Left lung (tissue), 10 donors: Measurements from ENCODE around the gene URI1. TPM values are rescaled to one million over a fixed set of nuclear protein-coding genes. Genes with fewer than 3 reads are reported as not detected.

Experiments used
- ATAC-seq: fragments of 200-7000 bp; cut with Tn5 transposase; one replicate; pipeline ENCODE4 v1.9.1; 2020; ENCODE audit warnings: moderate library complexity
- DNase-seq, 4 donors: peaks; one replicate each; pipeline ENCODE4 v3.0.0-alpha.2; 2013 to 2020
- H3K27ac ChIP-seq, 2 donors: fragments of 200-600 bp; sonication (generic) in 1 of 2; one replicate each; pipeline versions ENCODE4 v1.5.0 to v1.8.0; 2020 to 2021
- H3K27me3 ChIP-seq, 2 donors: fragments of 200-600 bp; sonication (generic) in 1 of 2; one replicate each; pipeline versions ENCODE4 v1.5.0 to v1.8.0; 2020 to 2021
- H3K36me3 ChIP-seq, 2 donors: fragments of 200-600 bp; sonication (generic) in 1 of 2; one replicate each; pipeline versions ENCODE4 v1.5.0 to v1.8.0; 2020 to 2021
- H3K4me1 ChIP-seq, 2 donors: fragments of 200-600 bp; one replicate each; pipeline ENCODE4 v1.8.0; 2021
- H3K4me3 ChIP-seq, 2 donors: fragments of 200-600 bp; sonication (generic) in 1 of 2; one replicate each; pipeline versions ENCODE4 v1.5.0 to v1.8.0; 2020 to 2021; ENCODE audit warnings: mild to moderate bottlenecking in 1 of 2
- H3K9me3 ChIP-seq, 2 donors: fragments of 200-600 bp; sonication (generic) in 1 of 2; one replicate each; pipeline versions ENCODE4 v1.5.0 to v1.8.0; 2020 to 2021
- CTCF ChIP-seq, 2 donors: fragments of 200-600 bp; sonication (generic) in 1 of 2; IDR thresholded peaks; one replicate each; pipeline versions ENCODE4 v1.5.0 to v1.8.0; 2021; ENCODE audit warnings: antibody characterized with exemption in 2 of 2
- intact Hi-C, 2 donors: fragments of 100-400 bp; cut with DNase I; formaldehyde crosslinking; loops; one replicate each; pipeline versions ENCODE4 v1.11.2 to v1.14.2; 2022
- polyA plus RNA-seq, 6 donors: library from polyadenylated mRNA; unstranded; fragments of 120-200 nt; gene quantifications; one replicate each; pipeline ENCODE4 v1.2.1, GENCODE V29; 2013; ENCODE audit not compliant: insufficient read length in 6 of 6
- total RNA-seq, 2 donors: library from RNA; stranded (reverse); fragmentation: NEBNext Ultra II Directional; extraction: Animal tissue kit (Norgen Biotek cat#: 25700); gene quantifications; one replicate each; pipeline ENCODE4 v1.2.1, GENCODE V29; 2021
- donor health status: DM: no; HTN: yes; CAD: no.
- donor health status: DM: no; HTN: no; CAD: no.

Gene URI1
- total and polyA plus RNA-seq, 8 donors, result 36.3 to 104 (median 97.2) TPM

GRCh38 chr19:29936409-29936808 is 5.6 kb upstream of the URI1 start:
- ATAC-seq, result no peak
- Histone ChIP-seq H3K4me1 (peaks cover 0 to 3% of the 10 kb centered on the region in 2 donors), H3K27me3 (no peaks in the 10 kb centered on the region), H3K4me3 (no peak overlapping the region), H3K27ac (no peak overlapping the region), H3K36me3 (no peaks in the 10 kb centered on the region), H3K9me3 (peaks cover 0 to 26% of the 10 kb centered on the region in 2 donors)
- no peak for TF ChIP-seq CTCF (IDR thresholded peaks at IDR 0.05)
- no peak for DNase-seq
- intact Hi-C loops, result no loop called here

DNA sequence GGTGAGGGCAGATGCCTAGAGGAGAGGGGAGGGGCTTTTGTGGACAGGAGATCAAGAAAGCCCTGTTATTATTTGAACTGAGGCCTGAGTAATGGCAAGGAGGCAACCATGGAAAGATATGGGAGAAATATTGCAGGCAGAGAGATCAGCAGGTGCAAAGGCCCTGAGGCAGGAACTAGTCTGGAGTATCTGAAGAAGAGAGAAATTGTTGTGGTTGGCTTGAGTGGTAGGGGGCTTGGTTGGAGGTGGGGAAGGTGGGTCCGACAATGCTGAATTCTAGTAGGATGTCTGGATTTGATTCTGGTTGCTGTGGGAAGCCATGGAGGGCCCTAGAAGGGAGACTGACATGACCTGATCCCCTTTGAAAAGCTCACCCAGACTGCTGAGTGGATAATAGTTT is 2.4 kb upstream of the URI1 start:
- no peak for DNase-seq
- Histone ChIP-seq H3K36me3 (no peaks in the 10 kb centered on the region), H3K27me3 (no peaks in the 10 kb centered on the region), H3K4me3 (no peak overlapping the region), H3K27ac (no peak overlapping the region), H3K9me3 (peaks cover 0 to 21% of the 10 kb centered on the region in 2 donors), H3K4me1 (peaks cover 8 to 26% of the 10 kb centered on the region in 2 donors)
- no peak for ATAC-seq
- intact Hi-C loops, result no loop called here
- TF ChIP-seq CTCF (IDR thresholded peaks at IDR 0.05), result no peak

- peak overlapping the region in 1 of 2 donors; percentile 84 for H3K4me3 ChIP-seq
Measured at GRCh38 chr19:29940971-29941585, 961 bp upstream of the URI1 start.

GRCh38 chr19:29942404-29943261 is 594 bp downstream of the URI1 start:
- peak in 3 of 4 donors; percentile 28 to 93 (median 70) for DNase-seq
- Histone ChIP-seq H3K4me3 (peak overlapping the region; percentile 84 to 87), H3K9me3 (peaks cover 0 to under 1% of the 10 kb centered on the region in 2 donors), H3K27ac (peak overlapping the region; percentile 37 to 79), H3K27me3 (no peaks in the 10 kb centered on the region), H3K36me3 (no peaks in the 10 kb centered on the region), H3K4me1 (peaks cover 8 to 43% of the 10 kb centered on the region in 2 donors)
- peak; percentile 79 for ATAC-seq
- no peak for TF ChIP-seq CTCF (IDR thresholded peaks at IDR 0.05)
- intact Hi-C loops, result no loop called here

More at GRCh38 chr19:29940971-29941585, 961 bp upstream of the URI1 start:
- no peak for DNase-seq
- peaks cover 0 to 10% of the 10 kb centered on the region in 2 donors for H3K9me3 ChIP-seq
- H3K27ac ChIP-seq, result no peak overlapping the region
- H3K36me3 ChIP-seq, result no peaks in the 10 kb centered on the region
- no peak for TF ChIP-seq CTCF (IDR thresholded peaks at IDR 0.05)
- peaks cover 8 to 39% of the 10 kb centered on the region in 2 donors for H3K4me1 ChIP-seq
- H3K27me3 ChIP-seq, result no peaks in the 10 kb centered on the region
- intact Hi-C loops, result no loop called here
- no peak for ATAC-seq

GRCh38 chr19:29943615-29944014 is 1.6 kb downstream of the URI1 start:
- no peaks in the 10 kb centered on the region for H3K9me3 ChIP-seq
- H3K27me3 ChIP-seq, result no peaks in the 10 kb centered on the region
- H3K27ac ChIP-seq, result no peak overlapping the region
- peaks cover 8 to 43% of the 10 kb centered on the region in 2 donors for H3K4me1 ChIP-seq
- DNase-seq (no peak), ATAC-seq (no peak)
- peak overlapping the region in 1 of 2 donors; percentile 84 for H3K4me3 ChIP-seq
- intact Hi-C loops, result no loop called here
- no peaks in the 10 kb centered on the region for H3K36me3 ChIP-seq
- TF ChIP-seq CTCF (IDR thresholded peaks at IDR 0.05), result no peak
